H9 (cell line): Measurements from ENCODE around the gene COP1. TPM values are rescaled to one million over a fixed set of nuclear protein-coding genes. Genes with fewer than 3 reads are reported as not detected.

Experiments used
- DNase-seq: peaks from one replicate; pipeline ENCODE4 v3.0.0-alpha.2; 2017
- H2AFZ ChIP-seq: one replicate; pipeline ENCODE4 v1.6.1; 2013; ENCODE audit warnings: mild to moderate bottlenecking, low read length, control low read depth, moderate library complexity
- H2AK5ac ChIP-seq: 2 replicates; pipeline ENCODE4 v1.6.1; 2013; ENCODE audit warnings: low read length, control low read depth, mixed read lengths; ENCODE audit not compliant: insufficient read length
- H2BK120ac ChIP-seq: one replicate; pipeline ENCODE4 v1.6.1; 2013; ENCODE audit warnings: low read depth, mild to moderate bottlenecking, low read length, control low read depth, inconsistent platforms; ENCODE audit not compliant: poor library complexity, severe bottlenecking
- H2BK12ac ChIP-seq: 2 replicates; pipeline ENCODE4 v1.6.1; 2013; ENCODE audit warnings: low read length, control low read depth, mixed read lengths, low read depth; ENCODE audit not compliant: insufficient read length
- H2BK15ac ChIP-seq: 2 replicates; pipeline ENCODE4 v1.6.1; 2013; ENCODE audit warnings: low read depth, low read length, control low read depth
- H2BK20ac ChIP-seq: one replicate; pipeline ENCODE4 v1.6.1; 2013; ENCODE audit warnings: low read depth, mild to moderate bottlenecking, low read length, control low read depth, inconsistent platforms; ENCODE audit not compliant: poor library complexity, severe bottlenecking
- H2BK5ac ChIP-seq: 2 replicates; pipeline ENCODE4 v1.6.1; 2013; ENCODE audit warnings: low read length, control low read depth, mixed read lengths; ENCODE audit not compliant: insufficient read length
- H3K14ac ChIP-seq: 2 replicates; pipeline ENCODE4 v1.6.1; 2013; ENCODE audit warnings: low read length, control low read depth; ENCODE audit not compliant: insufficient read depth
- H3K18ac ChIP-seq: 2 replicates; pipeline ENCODE4 v1.6.1; 2013; ENCODE audit warnings: low read depth, mild to moderate bottlenecking, mixed read lengths, low read length, control low read depth; ENCODE audit not compliant: insufficient read length
- H3K23ac ChIP-seq: 2 replicates; pipeline ENCODE4 v1.6.1; 2013; ENCODE audit warnings: low read length, control low read depth, mixed read lengths, low read depth; ENCODE audit not compliant: insufficient read length
- H3K23me2 ChIP-seq: 2 replicates; pipeline ENCODE4 v1.6.1; 2013; ENCODE audit warnings: low read depth, mild to moderate bottlenecking, mixed read lengths, low read length, control low read depth; ENCODE audit not compliant: insufficient read length, poor library complexity, severe bottlenecking
- H3K27ac ChIP-seq: 2 replicates; pipeline ENCODE4 v1.5.1; 2013; ENCODE audit warnings: low read length, control low read depth, mixed read lengths, low read depth; ENCODE audit not compliant: insufficient read length
- H3K27me3 ChIP-seq: 2 replicates; pipeline ENCODE4 v1.6.1; 2013; ENCODE audit warnings: low read length, control low read depth, inconsistent platforms; ENCODE audit not compliant: insufficient read depth
- H3K4ac ChIP-seq: 2 replicates; pipeline ENCODE4 v1.6.1; 2013; ENCODE audit warnings: low read depth, mild to moderate bottlenecking, control low read depth, inconsistent platforms, low read length, moderate library complexity
- H3K4me1 ChIP-seq: 2 replicates; pipeline ENCODE4 v1.6.1; 2013; ENCODE audit warnings: low read length, control low read depth, inconsistent platforms; ENCODE audit not compliant: insufficient read depth
- H3K4me2 ChIP-seq: 2 replicates; pipeline ENCODE4 v1.6.1; 2013; ENCODE audit warnings: low read length, control low read depth, mixed read lengths; ENCODE audit not compliant: insufficient read length, insufficient read depth
- H3K56ac ChIP-seq: 2 replicates; pipeline ENCODE4 v1.6.1; 2013; ENCODE audit warnings: low read depth, mild to moderate bottlenecking, mixed read lengths, low read length, control low read depth; ENCODE audit not compliant: insufficient read length
- H3K79me1 ChIP-seq: 2 replicates; pipeline ENCODE4 v1.6.1; 2013; ENCODE audit warnings: low read depth, mild to moderate bottlenecking, moderate library complexity, low read length, control low read depth, inconsistent platforms; ENCODE audit not compliant: insufficient read depth, poor library complexity, severe bottlenecking
- H3K79me2 ChIP-seq: 2 replicates; pipeline ENCODE4 v1.6.1; 2013; ENCODE audit warnings: low read length, control low read depth, inconsistent platforms; ENCODE audit not compliant: insufficient read depth
- H3K9ac ChIP-seq: 2 replicates; pipeline ENCODE4 v1.6.1; 2013; ENCODE audit warnings: low read length, control low read depth, mixed read lengths; ENCODE audit not compliant: insufficient read length; ENCODE audit errors: extremely low read depth
- H3K9me3 ChIP-seq: one replicate; pipeline ENCODE4 v1.6.1; 2013; ENCODE audit warnings: low read depth, low read length, inconsistent platforms; ENCODE audit not compliant: control insufficient read depth
- H3T11ph ChIP-seq: one replicate; pipeline ENCODE4 v1.6.1; 2013; ENCODE audit warnings: mild to moderate bottlenecking, low read length, control low read depth, inconsistent platforms
- H4K20me1 ChIP-seq: one replicate; pipeline ENCODE4 v1.6.1; 2013; ENCODE audit not compliant: control insufficient read depth, insufficient read length, insufficient read depth
- H4K5ac ChIP-seq: 2 replicates; pipeline ENCODE4 v1.6.1; 2013; ENCODE audit warnings: low read depth, mild to moderate bottlenecking, mixed read lengths, low read length, control low read depth; ENCODE audit not compliant: insufficient read length
- H4K8ac ChIP-seq: replicated peaks from 2 replicates; pipeline ENCODE4 v1.6.1; 2013; ENCODE audit warnings: low read length, control low read depth, mixed read lengths, low read depth; ENCODE audit not compliant: insufficient read length
- H4K91ac ChIP-seq: 2 replicates; pipeline ENCODE4 v1.6.1; 2013; ENCODE audit warnings: low read depth, mild to moderate bottlenecking, moderate library complexity, mixed read lengths, low read length, control low read depth; ENCODE audit not compliant: insufficient read length
- H3K27ac Mint-ChIP-seq, 3 experiments: 2 replicates in 2 of 3; 3 replicates in 1 of 3; pipeline ENCODE4 v1.8.0; 2020 to 2021; ENCODE audit warnings: mixed read lengths in 3 of 3, mild to moderate bottlenecking in 1 of 3, moderate library complexity in 1 of 3
- H3K27me3 Mint-ChIP-seq: 2 replicates; pipeline ENCODE4 v1.8.0; 2021; ENCODE audit warnings: low read depth, mild to moderate bottlenecking, moderate library complexity, mixed read lengths
- H3K36me3 Mint-ChIP-seq, 3 experiments: 2 replicates in 2 of 3; 3 replicates in 1 of 3; pipeline ENCODE4 v1.8.0; 2020 to 2021; ENCODE audit warnings: low read depth in 3 of 3, mixed read lengths in 3 of 3; ENCODE audit not compliant: insufficient read depth in 1 of 3
- H3K4me1 Mint-ChIP-seq, 2 experiments: 2 replicates each; pipeline ENCODE4 v1.8.0; 2020; ENCODE audit warnings: mixed read lengths in 2 of 2
- H3K4me3 Mint-ChIP-seq, 2 experiments: 2 replicates in 1 of 2; 3 replicates in 1 of 2; pipeline ENCODE4 v1.8.0; 2020 to 2021; ENCODE audit warnings: mild to moderate bottlenecking in 2 of 2, mixed read lengths in 2 of 2, moderate library complexity in 1 of 2
- H3K9me3 Mint-ChIP-seq, 2 experiments: 2 replicates in 1 of 2; 3 replicates in 1 of 2; pipeline ENCODE4 v1.8.0; 2020; ENCODE audit warnings: mild to moderate bottlenecking in 2 of 2, mixed read lengths in 2 of 2, moderate library complexity in 1 of 2
- CTCF ChIP-seq: fragments of 200-600 bp; sonication (generic); conservative IDR thresholded peaks from 3 replicates; pipeline ENCODE4 v1.8.0; 2021; ENCODE audit warnings: antibody characterized with exemption, mild to moderate bottlenecking
- WGBS: extraction: QIAGEN DNeasy Blood & Tissue Kit; methylation state at CpG from one replicate; pipeline ENCODE4 v1.1.7; 2013; ENCODE audit warnings: missing lambda C conversion rate, low lambda C conversion rate, mixed read lengths; ENCODE audit not compliant: insufficient read length; ENCODE audit errors: extremely low coverage; 5-methylcytosine and 5-hydroxymethylcytosine counted together
- total RNA-seq: library from RNA; stranded (reverse); gene quantifications from 2 replicates; pipeline ENCODE4 v1.2.1, GENCODE V29; 2021

The COP1 gene
- total RNA-seq, 1 experiment from 2014 or later: 41.3 TPM

DNA sequence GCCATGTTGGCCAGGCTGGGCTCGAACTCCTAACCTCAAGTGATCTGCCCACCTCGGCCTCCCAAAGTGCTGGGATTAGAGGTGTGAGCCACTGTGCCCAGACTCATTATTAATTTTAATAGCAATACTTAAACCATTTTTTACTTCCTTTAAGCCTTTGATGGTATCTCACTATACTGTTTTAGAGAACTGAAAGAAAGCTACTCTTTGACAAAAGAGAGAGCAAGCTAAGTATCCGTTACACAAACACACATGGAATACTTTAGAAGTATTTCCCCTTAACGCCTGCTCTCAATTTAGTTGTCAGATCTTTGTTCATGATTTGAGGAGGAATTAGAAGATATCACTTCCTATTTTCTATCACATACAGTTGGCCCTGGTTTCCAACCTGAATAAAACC, 189.4 kb downstream of the COP1 start:
- H4K5ac ChIP-seq: no peak overlapping the region
- no peaks in the 10 kb centered on the region for H3K79me1 ChIP-seq
- H3K23me2 ChIP-seq: no peaks in the 10 kb centered on the region
- H3K79me2 ChIP-seq: no peaks in the 10 kb centered on the region
- no peaks in the 10 kb centered on the region for H4K20me1 ChIP-seq
- no peak overlapping the region for H4K91ac ChIP-seq
- no peak overlapping the region for H2BK20ac ChIP-seq
- H3K23ac ChIP-seq: no peak overlapping the region
- no peaks in the 10 kb centered on the region for H3K27me3 ChIP-seq
- H3K18ac ChIP-seq: no peak overlapping the region
- Mint-ChIP-seq H3K27me3 (no peaks in the 10 kb centered on the region), H3K27ac (no peak overlapping the region), H3K4me3 (no peak overlapping the region), H3K9me3 (no peaks in the 10 kb centered on the region), H3K4me1 (no peaks in the 10 kb centered on the region), H3K36me3 (peaks cover 5 to 17% (median 11%) of the 10 kb centered on the region in 3 experiments; a peak in 6 of 7 replicates)
- no peak overlapping the region for H3K9ac ChIP-seq
- H3K4ac ChIP-seq: no peak overlapping the region
- no peak for TF ChIP-seq CTCF
- no peak overlapping the region for H2BK12ac ChIP-seq
- H3K27ac ChIP-seq: no peak overlapping the region
- H2AK5ac ChIP-seq: no peak overlapping the region
- H3K56ac ChIP-seq: no peak overlapping the region
- H3T11ph ChIP-seq: no peak overlapping the region
- no peak overlapping the region for H3K4me2 ChIP-seq
- H2BK120ac ChIP-seq: no peak overlapping the region
- no peak overlapping the region for H4K8ac ChIP-seq
- H2BK15ac ChIP-seq: no peak overlapping the region
- DNase-seq: no peak
- no peaks in the 10 kb centered on the region for H3K9me3 ChIP-seq
- no peak overlapping the region for H2BK5ac ChIP-seq
- WGBS: no CpG with 5 or more reads among the region's 4 CpGs
- H3K14ac ChIP-seq: no peak overlapping the region
- H2AFZ ChIP-seq: no peak overlapping the region
- no peaks in the 10 kb centered on the region for H3K4me1 ChIP-seq
